Activated CD8-positive, alpha-beta T cell treated with anti-CD3 and anti-CD28 coated beads for 36 hours (primary cell): ENCODE results near the gene SSR3. TPM values are rescaled to one million over a fixed set of nuclear protein-coding genes. Genes with fewer than 3 reads are reported as not detected.
"Not testable (repeated sequence)": the region's sequence is repeated elsewhere in the genome, so short reads cannot be mapped to it uniquely, and the experiment has no call there.

Experiments used
- ATAC-seq: fragments of 200-7000 bp; cut with Tn5 transposase; one replicate; pipeline ENCODE4 v1.10.0; 2021; ENCODE audit warnings: mild to moderate bottlenecking, moderate library complexity
- CTCF ChIA-PET: fragments of 350-600 bp; sonication (Branson Sonifier 250); formaldehyde crosslinking; loops from one replicate; lab custom pipeline; 2021; ENCODE audit warnings: antibody characterized with exemption; lab: Charles Lee
- POLR2A ChIA-PET: fragments of 350-600 bp; sonication (Branson Sonifier 250); formaldehyde crosslinking; loops from one replicate; lab custom pipeline; 2021; ENCODE audit warnings: antibody characterized with exemption; lab: Charles Lee
- DNase-seq: peaks from one replicate; pipeline ENCODE4 v3.0.0-alpha.2; 2020
- H3K27ac Mint-ChIP-seq: one replicate; pipeline ENCODE4 v1.8.0; 2021; ENCODE audit warnings: mild to moderate bottlenecking, mixed read lengths
- H3K27me3 Mint-ChIP-seq: one replicate; pipeline ENCODE4 v1.8.0; 2021; ENCODE audit warnings: mixed read lengths
- H3K36me3 Mint-ChIP-seq: one replicate; pipeline ENCODE4 v1.8.0; 2021; ENCODE audit warnings: low read depth, mixed read lengths
- H3K4me1 Mint-ChIP-seq: one replicate; pipeline ENCODE4 v1.8.0; 2021; ENCODE audit warnings: low read depth, mixed read lengths
- H3K4me3 Mint-ChIP-seq: one replicate; pipeline ENCODE4 v1.8.0; 2021; ENCODE audit warnings: mild to moderate bottlenecking, moderate library complexity, mixed read lengths
- H3K9me3 Mint-ChIP-seq: one replicate; pipeline ENCODE4 v1.8.0; 2021; ENCODE audit warnings: mixed read lengths
- intact Hi-C: fragments of 100-400 bp; cut with micrococcal nuclease; formaldehyde crosslinking; loops from one replicate; pipeline ENCODE4 v1.10.0; 2022
- total RNA-seq, 2 experiments: library from RNA; stranded (reverse); gene quantifications; one replicate each; pipeline ENCODE4 v1.2.3, GENCODE V29; 2021
- TF ChIP-seq, protein P1 (sequence below): fragments of 200-600 bp; IDR thresholded peaks from one replicate; pipeline ENCODE4 v1.8.0; 2022; ENCODE audit warnings: antibody characterized with exemption, mild to moderate bottlenecking

SSR3 gene
- total RNA-seq, 2 experiments from 2014 or later, result 175 TPM

GRCh38 chr3:156593814-156594213 lies 38.9 kb upstream of the SSR3 start:
- H3K4me3 Mint-ChIP-seq, result no peak overlapping the region
- TF ChIP-seq, protein P1, sequence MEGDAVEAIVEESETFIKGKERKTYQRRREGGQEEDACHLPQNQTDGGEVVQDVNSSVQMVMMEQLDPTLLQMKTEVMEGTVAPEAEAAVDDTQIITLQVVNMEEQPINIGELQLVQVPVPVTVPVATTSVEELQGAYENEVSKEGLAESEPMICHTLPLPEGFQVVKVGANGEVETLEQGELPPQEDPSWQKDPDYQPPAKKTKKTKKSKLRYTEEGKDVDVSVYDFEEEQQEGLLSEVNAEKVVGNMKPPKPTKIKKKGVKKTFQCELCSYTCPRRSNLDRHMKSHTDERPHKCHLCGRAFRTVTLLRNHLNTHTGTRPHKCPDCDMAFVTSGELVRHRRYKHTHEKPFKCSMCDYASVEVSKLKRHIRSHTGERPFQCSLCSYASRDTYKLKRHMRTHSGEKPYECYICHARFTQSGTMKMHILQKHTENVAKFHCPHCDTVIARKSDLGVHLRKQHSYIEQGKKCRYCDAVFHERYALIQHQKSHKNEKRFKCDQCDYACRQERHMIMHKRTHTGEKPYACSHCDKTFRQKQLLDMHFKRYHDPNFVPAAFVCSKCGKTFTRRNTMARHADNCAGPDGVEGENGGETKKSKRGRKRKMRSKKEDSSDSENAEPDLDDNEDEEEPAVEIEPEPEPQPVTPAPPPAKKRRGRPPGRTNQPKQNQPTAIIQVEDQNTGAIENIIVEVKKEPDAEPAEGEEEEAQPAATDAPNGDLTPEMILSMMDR, result no peak
- ChIA-PET CTCF (no interaction called here), POLR2A (no interaction called here)
- H3K4me1 Mint-ChIP-seq, result no peaks in the 10 kb centered on the region
- peaks cover 16% of the 10 kb centered on the region for H3K27me3 Mint-ChIP-seq
- DNase-seq (no peak), ATAC-seq (no peak)
- intact Hi-C loops, result no loop called here
- no peaks in the 10 kb centered on the region for H3K36me3 Mint-ChIP-seq
- no peaks in the 10 kb centered on the region for H3K9me3 Mint-ChIP-seq
- no peak overlapping the region for H3K27ac Mint-ChIP-seq

DNA sequence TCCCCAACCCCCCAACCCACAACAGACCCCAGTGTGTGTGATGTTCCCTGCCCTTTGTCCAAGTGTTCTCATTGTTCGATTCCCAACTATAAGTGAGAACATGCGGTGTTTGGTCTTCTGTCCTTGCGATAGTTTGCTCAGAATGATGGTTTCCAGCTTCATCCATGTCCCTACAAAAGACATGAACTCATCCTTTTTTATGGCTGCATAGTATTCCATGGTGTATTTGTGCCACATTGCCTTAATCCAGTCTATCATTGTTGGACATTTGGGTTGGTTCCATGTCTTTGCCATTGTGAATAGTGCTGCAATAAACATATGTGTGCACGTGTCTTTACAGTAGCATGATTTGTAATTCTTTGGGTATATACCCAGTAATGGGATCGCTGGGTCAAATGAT lies 34.9 kb upstream of the SSR3 start:
- POLR2A ChIA-PET, ATAC-seq, H3K27ac Mint-ChIP-seq, H3K9me3 Mint-ChIP-seq, intact Hi-C loops, CTCF ChIA-PET, H3K36me3 Mint-ChIP-seq, H3K27me3 Mint-ChIP-seq, DNase-seq, H3K4me1 Mint-ChIP-seq, H3K4me3 Mint-ChIP-seq: not testable (repeated sequence)

DNA sequence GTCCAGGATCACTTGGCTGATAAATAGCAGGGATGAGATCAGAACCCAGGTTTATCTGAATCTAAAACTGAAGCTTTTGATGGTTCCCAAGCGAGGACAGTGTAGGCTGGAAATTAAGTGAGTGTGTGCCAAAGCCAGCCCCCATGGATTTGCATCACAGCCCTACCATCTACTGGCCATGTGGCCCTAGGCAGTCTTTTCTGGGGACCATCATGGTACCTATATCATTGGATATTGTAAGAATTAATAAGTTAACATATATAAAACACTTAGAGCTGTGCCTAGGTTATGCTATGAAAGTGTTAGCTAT lies 32.8 kb upstream of the SSR3 start:
- Mint-ChIP-seq H3K27me3 (peaks cover 5% of the 10 kb centered on the region), H3K36me3 (no peaks in the 10 kb centered on the region), H3K4me3 (no peak overlapping the region), H3K9me3 (no peaks in the 10 kb centered on the region), H3K4me1 (peaks cover 4% of the 10 kb centered on the region), H3K27ac (no peak overlapping the region)
- ATAC-seq (no peak), DNase-seq (no peak)
- ChIA-PET CTCF (interaction anchor here (1.5 kb wide), 1 partner anchor 27 kb away, joined by 4 read pairs; no protein-coding TSS in a partner anchor), POLR2A (interaction anchor here (0.7 kb wide), 1 partner anchor 124 kb away, joined by 3 read pairs; no protein-coding TSS in a partner anchor)
- intact Hi-C loops, result no loop called here
- TF ChIP-seq, protein P1, result no peak

- no peak for DNase-seq
- ATAC-seq, result no peak
- TF ChIP-seq, protein P1, result no peak
- Mint-ChIP-seq H3K4me1 (peaks cover 4% of the 10 kb centered on the region), H3K36me3 (no peaks in the 10 kb centered on the region), H3K9me3 (no peaks in the 10 kb centered on the region), H3K27me3 (peaks cover 5% of the 10 kb centered on the region), H3K27ac (no peak overlapping the region), H3K4me3 (no peak overlapping the region)
- POLR2A ChIA-PET, result no interaction called here
- CTCF ChIA-PET, result interaction anchor here (1.5 kb wide), 1 partner anchor 27 kb away, joined by 4 read pairs; no protein-coding TSS in a partner anchor
- intact Hi-C loops, result no loop called here
Measured at GRCh38 chr3:156586905-156587759, 32.2 kb upstream of the SSR3 start.

GRCh38 chr3:156583469-156583868 lies 28.6 kb upstream of the SSR3 start:
- TF ChIP-seq, protein P1, result no peak
- CTCF ChIA-PET, result no interaction called here
- Mint-ChIP-seq H3K4me3 (no peak overlapping the region), H3K27me3 (no peaks in the 10 kb centered on the region), H3K27ac (no peak overlapping the region), H3K36me3 (no peaks in the 10 kb centered on the region), H3K4me1 (peaks cover 4% of the 10 kb centered on the region), H3K9me3 (no peaks in the 10 kb centered on the region)
- ATAC-seq (no peak), DNase-seq (no peak)
- intact Hi-C loops, result no loop called here
- POLR2A ChIA-PET, result no interaction called here
